GM21367 (cell line): Measurements from ENCODE around the gene CCDC144A.
"Not testable (repeated sequence)": the region's sequence is repeated elsewhere in the genome, so short reads cannot be mapped to it uniquely, and the experiment has no call there.

ENCODE experiments used
- ATAC-seq: cut with Tn5 transposase; IDR thresholded peaks from one replicate; pipeline ENCODE4 v1.9.1; 2021; ENCODE audit not compliant: unreplicated experiment

The CCDC144A gene

GRCh38 chr17:16818821-16819683 is 129.0 kb downstream of the CCDC144A start:
- ATAC-seq, result no peak

GRCh38 chr17:16820161-16820877 is 130.3 kb downstream of the CCDC144A start:
- no peak for ATAC-seq

GRCh38 chr17:16820979-16821543 is 131.0 kb downstream of the CCDC144A start:
- no peak for ATAC-seq

DNA sequence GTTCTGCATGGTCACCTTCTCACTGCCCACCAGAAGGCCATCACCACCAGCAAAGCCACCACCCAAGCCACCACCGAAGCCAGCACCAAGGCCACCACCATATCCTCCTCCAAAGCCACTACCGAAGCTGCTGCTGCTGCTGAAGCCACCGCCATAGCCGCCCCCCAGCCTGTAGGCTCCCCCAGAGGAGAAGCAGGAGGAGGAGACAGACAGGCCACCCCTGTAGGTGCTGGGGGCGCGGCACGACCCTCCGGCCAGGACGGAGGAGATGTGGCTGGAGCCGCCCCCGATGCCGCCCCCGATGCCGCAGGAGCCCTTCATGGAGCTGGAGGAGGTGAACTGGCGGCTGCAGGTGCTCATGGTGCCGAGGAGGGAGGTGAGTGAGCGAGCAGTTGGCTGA is 132.1 kb downstream of the CCDC144A start:
- not testable (repeated sequence) for ATAC-seq

GRCh38 chr17:16823768-16824406 is 133.8 kb downstream of the CCDC144A start:
- not testable (repeated sequence) for ATAC-seq
